Osteocyte (in vitro differentiated cells): ENCODE measurements around the gene GGT5. TPM values are rescaled to one million over a fixed set of nuclear protein-coding genes. Genes with fewer than 3 reads are reported as not detected.
A peak's percentile ranks its signal among the peaks of the same experiment; 100 is the strongest.
"Not testable (repeated sequence)": the region's sequence is repeated elsewhere in the genome, so short reads cannot be mapped to it uniquely, and the experiment has no call there.

Source experiments
- DNase-seq: peaks from one replicate; pipeline ENCODE4 v3.0.0; 2021; ENCODE audit warnings: mixed read lengths; ENCODE audit not compliant: unreplicated experiment; ENCODE audit errors: extremely low spot score
- H3K27ac Mint-ChIP-seq: one replicate; pipeline ENCODE4 v1.8.0; 2021; ENCODE audit warnings: mild to moderate bottlenecking, mixed read lengths; ENCODE audit not compliant: unreplicated experiment
- H3K27me3 Mint-ChIP-seq: one replicate; pipeline ENCODE4 v1.8.0; 2021; ENCODE audit warnings: mixed read lengths; ENCODE audit not compliant: unreplicated experiment
- H3K36me3 Mint-ChIP-seq: one replicate; pipeline ENCODE4 v1.8.0; 2021; ENCODE audit warnings: mixed read lengths; ENCODE audit not compliant: unreplicated experiment
- H3K4me1 Mint-ChIP-seq: one replicate; pipeline ENCODE4 v1.8.0; 2021; ENCODE audit warnings: mixed read lengths; ENCODE audit not compliant: unreplicated experiment
- H3K4me3 Mint-ChIP-seq: one replicate; pipeline ENCODE4 v1.8.0; 2021; ENCODE audit warnings: mild to moderate bottlenecking, moderate library complexity, mixed read lengths; ENCODE audit not compliant: unreplicated experiment
- H3K9me3 Mint-ChIP-seq: one replicate; pipeline ENCODE4 v1.8.0; 2021; ENCODE audit warnings: mixed read lengths; ENCODE audit not compliant: unreplicated experiment
- total RNA-seq: library from RNA; stranded (reverse); gene quantifications from 2 replicates; pipeline ENCODE4 v1.2.1, GENCODE V29; 2021
- TF ChIP-seq, protein P1 (sequence below): fragments of 200-600 bp; sonication (generic); IDR thresholded peaks from 2 replicates; pipeline ENCODE4 v1.5.0; 2021; ENCODE audit warnings: antibody characterized with exemption, mild to moderate bottlenecking, moderate library complexity

GGT5 gene
- total RNA-seq, 1 donor from 2014 or later = 136 TPM

DNA sequence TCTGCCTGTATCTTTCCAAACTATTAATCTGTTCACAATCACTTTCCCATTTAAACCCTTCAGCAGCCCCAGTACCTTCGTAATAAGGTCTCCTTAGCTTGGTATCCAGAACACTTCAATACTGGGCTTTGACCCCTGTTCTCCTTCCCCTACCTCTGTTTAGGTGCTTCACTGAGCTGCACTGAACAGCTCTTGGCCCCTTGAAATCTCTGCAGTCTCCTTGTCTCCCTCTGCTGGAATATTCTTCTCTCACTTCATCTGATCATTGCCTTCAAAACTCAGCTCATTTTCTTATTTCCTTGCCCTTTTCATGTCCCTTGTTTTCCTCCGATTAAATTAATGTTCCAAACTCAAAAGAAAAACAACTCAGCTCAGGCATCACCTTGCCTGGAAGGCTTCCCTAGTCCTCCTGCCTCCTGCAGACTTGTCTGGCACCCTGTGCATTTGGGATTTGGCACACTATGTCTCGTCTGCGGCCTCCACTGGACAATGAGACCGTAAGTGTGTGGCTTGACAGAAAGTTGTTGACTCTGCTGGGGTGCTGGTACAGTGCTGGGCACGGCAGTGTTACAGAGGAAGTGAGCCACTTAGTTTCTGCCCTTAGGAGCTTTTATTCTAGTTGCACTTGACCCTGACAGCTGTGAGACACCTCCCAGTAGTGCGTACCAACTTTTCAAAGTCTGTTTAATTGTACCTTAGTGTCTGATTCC, 30.0 kb upstream of the GGT5 start:
- TF ChIP-seq, protein P1, sequence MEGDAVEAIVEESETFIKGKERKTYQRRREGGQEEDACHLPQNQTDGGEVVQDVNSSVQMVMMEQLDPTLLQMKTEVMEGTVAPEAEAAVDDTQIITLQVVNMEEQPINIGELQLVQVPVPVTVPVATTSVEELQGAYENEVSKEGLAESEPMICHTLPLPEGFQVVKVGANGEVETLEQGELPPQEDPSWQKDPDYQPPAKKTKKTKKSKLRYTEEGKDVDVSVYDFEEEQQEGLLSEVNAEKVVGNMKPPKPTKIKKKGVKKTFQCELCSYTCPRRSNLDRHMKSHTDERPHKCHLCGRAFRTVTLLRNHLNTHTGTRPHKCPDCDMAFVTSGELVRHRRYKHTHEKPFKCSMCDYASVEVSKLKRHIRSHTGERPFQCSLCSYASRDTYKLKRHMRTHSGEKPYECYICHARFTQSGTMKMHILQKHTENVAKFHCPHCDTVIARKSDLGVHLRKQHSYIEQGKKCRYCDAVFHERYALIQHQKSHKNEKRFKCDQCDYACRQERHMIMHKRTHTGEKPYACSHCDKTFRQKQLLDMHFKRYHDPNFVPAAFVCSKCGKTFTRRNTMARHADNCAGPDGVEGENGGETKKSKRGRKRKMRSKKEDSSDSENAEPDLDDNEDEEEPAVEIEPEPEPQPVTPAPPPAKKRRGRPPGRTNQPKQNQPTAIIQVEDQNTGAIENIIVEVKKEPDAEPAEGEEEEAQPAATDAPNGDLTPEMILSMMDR = peak; percentile 42
- H3K36me3 Mint-ChIP-seq, DNase-seq, H3K9me3 Mint-ChIP-seq, H3K27me3 Mint-ChIP-seq: not testable (repeated sequence)
- Mint-ChIP-seq H3K27ac (peak overlapping the region; percentile 76), H3K4me1 (peaks cover 45% of the 10 kb centered on the region), H3K4me3 (peak overlapping the region; percentile 50)

DNA sequence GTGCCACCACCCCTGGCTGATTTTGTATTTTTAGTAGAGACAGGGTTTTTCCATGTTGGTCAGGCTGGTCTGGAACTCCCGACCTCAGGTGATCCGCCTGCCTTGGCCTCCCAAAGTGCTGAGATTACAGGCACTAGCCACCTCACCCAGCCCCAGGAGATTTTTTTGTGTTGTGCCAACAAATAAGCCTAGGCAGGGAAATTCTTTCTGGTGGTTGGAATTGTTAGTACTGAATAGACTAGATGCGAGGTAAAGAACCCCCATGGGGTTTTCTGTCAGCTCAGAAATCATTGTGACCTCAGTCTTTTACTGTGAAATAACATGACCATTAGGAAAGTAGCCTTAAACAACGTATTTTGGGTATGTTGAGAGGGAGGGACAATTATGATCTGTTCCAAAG, 29.0 kb upstream of the GGT5 start:
- not testable (repeated sequence) for H3K27me3 Mint-ChIP-seq, H3K36me3 Mint-ChIP-seq, H3K9me3 Mint-ChIP-seq, DNase-seq
- peaks cover 45% of the 10 kb centered on the region for H3K4me1 Mint-ChIP-seq
- H3K27ac Mint-ChIP-seq = peak overlapping the region; percentile 74
- peak overlapping the region; percentile 29 for H3K4me3 Mint-ChIP-seq

DNA sequence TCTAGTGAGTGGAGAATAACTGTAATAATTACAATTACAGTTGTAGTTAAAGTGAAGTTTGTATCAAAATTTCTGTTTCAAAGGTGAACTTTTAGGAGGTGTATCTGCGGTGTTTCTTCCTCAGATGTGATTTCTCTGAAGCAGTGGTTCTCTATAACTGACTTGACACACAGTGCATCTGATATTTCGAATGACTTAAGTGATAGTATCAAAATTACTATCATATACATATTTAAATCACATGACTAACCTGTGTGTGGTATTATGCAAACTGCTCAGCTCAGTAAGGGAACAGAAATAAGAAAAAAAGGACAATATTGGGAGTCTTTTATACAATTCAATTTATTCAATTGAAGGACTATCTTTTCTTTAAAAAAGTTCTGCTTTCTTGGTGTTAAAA, 28.1 kb upstream of the GGT5 start:
- Mint-ChIP-seq H3K27ac (peak overlapping the region; percentile 14), H3K4me1 (peaks cover 45% of the 10 kb centered on the region)
- DNase-seq, H3K27me3 Mint-ChIP-seq, H3K4me3 Mint-ChIP-seq, H3K36me3 Mint-ChIP-seq, H3K9me3 Mint-ChIP-seq: not testable (repeated sequence)

DNA sequence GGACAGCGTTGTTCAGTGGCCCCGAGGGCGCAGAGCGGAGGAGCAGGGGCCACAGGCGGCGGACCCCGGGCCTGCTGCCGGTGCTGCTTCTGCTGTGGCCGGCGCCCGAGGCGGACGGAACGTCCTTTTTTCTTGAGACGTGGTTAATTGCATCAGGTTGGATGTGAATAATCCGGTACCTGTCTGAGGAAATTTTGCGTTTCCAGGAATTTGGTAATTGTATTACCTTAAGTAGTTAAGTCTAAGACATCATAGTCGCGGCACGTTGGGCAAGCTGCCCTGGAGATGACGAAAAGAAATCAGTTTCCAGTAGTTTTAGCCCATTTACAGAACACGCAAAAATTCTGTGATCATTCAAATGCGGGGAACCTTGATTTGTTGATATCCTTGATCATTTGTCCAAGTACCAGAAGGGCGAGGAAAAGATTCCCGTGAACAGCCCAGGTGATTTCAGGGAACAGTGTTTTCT, 26.5 kb upstream of the GGT5 start:
- H3K4me1 Mint-ChIP-seq = peaks cover 41% of the 10 kb centered on the region
- no peaks in the 10 kb centered on the region for H3K9me3 Mint-ChIP-seq
- no peaks in the 10 kb centered on the region for H3K36me3 Mint-ChIP-seq
- H3K4me3 Mint-ChIP-seq = peak overlapping the region; percentile 78
- H3K27me3 Mint-ChIP-seq = no peaks in the 10 kb centered on the region
- peak overlapping the region; percentile 73 for H3K27ac Mint-ChIP-seq
- DNase-seq = no peak
- TF ChIP-seq, protein P1 = no peak

DNA sequence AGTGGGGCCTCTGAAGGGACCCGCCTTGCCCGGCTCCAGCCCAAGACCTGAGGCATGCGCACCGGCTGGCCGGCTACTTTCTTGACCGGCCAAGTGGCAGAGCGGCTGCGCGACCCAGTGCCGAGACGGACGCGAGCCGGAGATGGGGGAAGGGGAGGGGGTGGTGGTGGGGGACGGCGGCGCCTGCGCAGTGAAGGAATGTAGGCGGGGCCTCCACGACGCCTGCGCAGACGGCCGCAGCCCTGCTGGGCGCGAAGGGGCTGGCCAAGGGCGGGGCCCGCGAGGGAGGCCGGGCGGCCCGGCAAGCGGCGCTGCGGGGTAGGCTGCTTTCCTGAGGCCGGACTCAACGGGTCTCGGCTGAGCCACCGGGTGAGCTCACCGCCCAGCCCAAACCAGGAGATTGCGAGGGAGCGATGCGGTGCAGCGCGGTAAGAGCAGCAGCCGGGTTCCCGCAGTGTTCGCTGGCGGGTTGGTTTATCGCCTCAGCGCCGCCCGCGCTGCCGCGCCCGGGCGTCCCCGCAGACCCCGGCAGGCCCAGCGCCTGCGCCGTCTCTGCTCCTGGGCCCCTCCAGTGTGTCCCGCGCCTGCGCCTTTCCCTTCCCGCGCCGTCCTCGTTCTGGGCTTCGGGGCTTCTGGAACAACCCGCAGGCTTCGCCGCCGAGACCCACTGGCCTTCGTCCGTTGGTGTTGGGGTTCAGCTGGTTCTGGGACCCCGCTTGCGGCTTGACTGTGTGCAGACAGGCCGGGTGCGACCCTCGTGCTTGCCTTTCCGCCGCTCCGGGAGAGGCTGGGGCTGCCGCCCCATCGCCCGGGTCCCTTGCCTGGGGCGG, 25.9 kb upstream of the GGT5 start, which contains the start of gene SPECC1L:
Gene SPECC1L (plus strand): TSS at position 276 of the 830 bp plus-strand sequence. CDS start 31,401 bp downstream, outside the sequence.
- Mint-ChIP-seq H3K27me3 (no peaks in the 10 kb centered on the region), H3K36me3 (no peaks in the 10 kb centered on the region), H3K4me1 (peaks cover 40% of the 10 kb centered on the region), H3K27ac (peak within 1 kb of the TSS; percentile 96), H3K4me3 (peak within 1 kb of the TSS; percentile 78), H3K9me3 (no peaks in the 10 kb centered on the region)
- TF ChIP-seq, protein P1 = peak; percentile 38
- DNase-seq = peak; percentile 99

DNA sequence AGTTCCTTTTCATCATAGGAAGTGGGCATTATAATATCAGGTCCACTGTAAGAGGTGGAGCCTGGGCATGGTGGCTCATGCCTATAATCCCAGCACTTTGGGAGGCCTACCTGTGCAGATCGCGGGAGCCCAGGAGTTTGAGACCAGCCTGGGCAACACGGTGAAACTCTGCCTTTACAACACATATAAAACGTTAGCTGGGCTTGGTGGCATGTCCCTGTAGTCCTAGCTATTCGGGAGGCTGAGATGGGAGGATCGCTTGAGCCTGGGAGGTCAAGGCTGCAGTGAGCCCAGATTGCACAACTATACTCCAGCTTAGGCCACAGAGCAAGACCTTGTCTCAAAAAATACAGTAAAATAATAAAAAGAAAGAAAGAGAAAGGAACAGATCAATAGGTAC, 21.6 kb upstream of the GGT5 start:
- H3K9me3 Mint-ChIP-seq, H3K36me3 Mint-ChIP-seq, DNase-seq, H3K27ac Mint-ChIP-seq, H3K27me3 Mint-ChIP-seq, H3K4me3 Mint-ChIP-seq: not testable (repeated sequence)
- peaks cover 12% of the 10 kb centered on the region for H3K4me1 Mint-ChIP-seq
